SK-N-SH treated with all-trans-retinoic acid at 6 μM for 48 hours (cell line): ENCODE data around the gene MOCS1.

Experiments used
- ARNTL ChIP-seq: fragments of 450-650 bp; formaldehyde crosslinking; IDR thresholded peaks from 2 replicates; pipeline ENCODE4 v1.5.0; 2020; ENCODE audit warnings: low read depth, mild to moderate bottlenecking, moderate library complexity, borderline replicate concordance
- BACH2 ChIP-seq: fragments of 250-450 bp; sonication (Bioruptor Pico); IDR thresholded peaks from 2 replicates; pipeline ENCODE4 v1.9.0; 2021; ENCODE audit warnings: mild to moderate bottlenecking, borderline replicate concordance
- GLIS3 ChIP-seq: fragments of 250-450 bp; sonication (Bioruptor Pico); IDR thresholded peaks from 2 replicates; pipeline ENCODE4 v1.5.0; 2020; ENCODE audit warnings: mild to moderate bottlenecking, moderate library complexity
- ISL1 ChIP-seq: fragments of 250-450 bp; sonication (Bioruptor Pico); IDR thresholded peaks from 2 replicates; pipeline ENCODE4 v2.1.2; 2022; ENCODE audit warnings: mild to moderate bottlenecking, moderate library complexity
- RARB ChIP-seq: fragments of 250-450 bp; sonication (Bioruptor Pico); IDR thresholded peaks from 2 replicates; pipeline ENCODE4 v1.8.0; 2021; ENCODE audit warnings: mild to moderate bottlenecking, moderate library complexity
- SNAI2 ChIP-seq: fragments of 250-450 bp; sonication (Bioruptor Pico); IDR thresholded peaks from 2 replicates; pipeline ENCODE4 v1.5.0; 2020; ENCODE audit warnings: mild to moderate bottlenecking, moderate library complexity
- TOX ChIP-seq: fragments of 250-450 bp; sonication (Bioruptor Pico); IDR thresholded peaks from 2 replicates; pipeline ENCODE4 v1.8.0; 2021; ENCODE audit warnings: mild to moderate bottlenecking, moderate library complexity, borderline replicate concordance
- ZC3H10 ChIP-seq: fragments of 250-450 bp; sonication (Bioruptor Pico); IDR thresholded peaks from 2 replicates; pipeline ENCODE4 v1.5.1; 2021; ENCODE audit warnings: mild to moderate bottlenecking, moderate library complexity
- ZFP3 ChIP-seq: fragments of 250-450 bp; sonication (Bioruptor Pico); IDR thresholded peaks from 2 replicates; pipeline ENCODE4 v1.5.0; 2020; ENCODE audit warnings: mild to moderate bottlenecking, moderate library complexity
- ZNF565 ChIP-seq: fragments of 450-650 bp; formaldehyde crosslinking; conservative IDR thresholded peaks from 2 replicates; pipeline ENCODE4 v1.5.0; 2020; ENCODE audit warnings: low read depth, mild to moderate bottlenecking, moderate library complexity
- ZNF70 ChIP-seq: fragments of 450-650 bp; formaldehyde crosslinking; IDR thresholded peaks from 2 replicates; pipeline ENCODE4 v1.5.0; 2020; ENCODE audit warnings: mild to moderate bottlenecking, moderate library complexity
- TF ChIP-seq, protein P1 (sequence below): fragments of 250-450 bp; sonication (Bioruptor Pico); IDR thresholded peaks from 2 replicates; pipeline ENCODE4 v1.8.0; 2020; ENCODE audit warnings: mild to moderate bottlenecking, moderate library complexity, borderline replicate concordance
- TF ChIP-seq, protein P2 (sequence below): fragments of 250-450 bp; sonication (Bioruptor Pico); IDR thresholded peaks from 2 replicates; pipeline ENCODE4 v1.5.1; 2020; ENCODE audit warnings: low read depth, mild to moderate bottlenecking, moderate library complexity

DNA sequence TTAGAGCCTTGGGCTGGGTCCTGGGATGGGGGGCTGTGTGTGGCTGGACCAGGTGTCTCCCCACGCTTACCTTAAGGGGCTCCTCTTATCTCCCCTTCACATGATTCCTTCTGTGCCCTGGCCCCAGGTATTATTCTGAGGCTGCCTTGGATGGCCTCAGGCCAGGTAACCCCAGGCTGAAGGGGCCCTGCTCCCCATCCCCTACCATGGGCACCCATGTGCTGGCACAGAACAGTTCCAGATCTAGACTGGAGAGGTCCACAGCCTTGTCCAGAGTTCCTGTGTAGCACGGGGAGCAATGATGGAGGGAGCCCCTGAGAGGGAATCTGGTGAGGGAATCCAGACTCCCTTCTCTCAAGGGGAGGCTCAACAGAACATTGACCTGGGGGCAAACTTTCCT, 32.1 kb downstream of the MOCS1 start:
- no peak for TF ChIP-seq ARNTL (CRISPR knock-in tag)
- no peak for TF ChIP-seq TOX (CRISPR knock-in tag)
- TF ChIP-seq ISL1 (CRISPR knock-in tag): no peak
- TF ChIP-seq ZNF70 (CRISPR knock-in tag): no peak
- no peak for TF ChIP-seq ZFP3 (CRISPR knock-in tag)
- no peak for TF ChIP-seq ZNF565 (CRISPR knock-in tag)
- TF ChIP-seq BACH2 (CRISPR knock-in tag): no peak
- no peak for TF ChIP-seq GLIS3 (CRISPR knock-in tag)
- no peak for TF ChIP-seq RARB
- no peak for TF ChIP-seq ZC3H10 (CRISPR knock-in tag)
- no peak for TF ChIP-seq SNAI2 (CRISPR knock-in tag)
- TF ChIP-seq, protein P1, sequence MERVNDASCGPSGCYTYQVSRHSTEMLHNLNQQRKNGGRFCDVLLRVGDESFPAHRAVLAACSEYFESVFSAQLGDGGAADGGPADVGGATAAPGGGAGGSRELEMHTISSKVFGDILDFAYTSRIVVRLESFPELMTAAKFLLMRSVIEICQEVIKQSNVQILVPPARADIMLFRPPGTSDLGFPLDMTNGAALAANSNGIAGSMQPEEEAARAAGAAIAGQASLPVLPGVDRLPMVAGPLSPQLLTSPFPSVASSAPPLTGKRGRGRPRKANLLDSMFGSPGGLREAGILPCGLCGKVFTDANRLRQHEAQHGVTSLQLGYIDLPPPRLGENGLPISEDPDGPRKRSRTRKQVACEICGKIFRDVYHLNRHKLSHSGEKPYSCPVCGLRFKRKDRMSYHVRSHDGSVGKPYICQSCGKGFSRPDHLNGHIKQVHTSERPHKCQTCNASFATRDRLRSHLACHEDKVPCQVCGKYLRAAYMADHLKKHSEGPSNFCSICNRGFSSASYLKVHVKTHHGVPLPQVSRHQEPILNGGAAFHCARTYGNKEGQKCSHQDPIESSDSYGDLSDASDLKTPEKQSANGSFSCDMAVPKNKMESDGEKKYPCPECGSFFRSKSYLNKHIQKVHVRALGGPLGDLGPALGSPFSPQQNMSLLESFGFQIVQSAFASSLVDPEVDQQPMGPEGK: no peak
- TF ChIP-seq, protein P2, sequence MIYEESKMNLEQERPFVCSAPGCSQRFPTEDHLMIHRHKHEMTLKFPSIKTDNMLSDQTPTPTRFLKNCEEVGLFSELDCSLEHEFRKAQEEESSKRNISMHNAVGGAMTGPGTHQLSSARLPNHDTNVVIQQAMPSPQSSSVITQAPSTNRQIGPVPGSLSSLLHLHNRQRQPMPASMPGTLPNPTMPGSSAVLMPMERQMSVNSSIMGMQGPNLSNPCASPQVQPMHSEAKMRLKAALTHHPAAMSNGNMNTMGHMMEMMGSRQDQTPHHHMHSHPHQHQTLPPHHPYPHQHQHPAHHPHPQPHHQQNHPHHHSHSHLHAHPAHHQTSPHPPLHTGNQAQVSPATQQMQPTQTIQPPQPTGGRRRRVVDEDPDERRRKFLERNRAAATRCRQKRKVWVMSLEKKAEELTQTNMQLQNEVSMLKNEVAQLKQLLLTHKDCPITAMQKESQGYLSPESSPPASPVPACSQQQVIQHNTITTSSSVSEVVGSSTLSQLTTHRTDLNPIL (CRISPR knock-in tag): no peak
